Vagina (tissue), 1 donor: ENCODE data around the gene DNAH6. TPM values are rescaled to one million over a fixed set of nuclear protein-coding genes. Genes with fewer than 3 reads are reported as not detected.

Experiments
- total RNA-seq: library from RNA; depleted of rRNA; stranded (reverse); fragments of >200 nt; gene quantifications from one replicate; pipeline ENCODE4 v1.2.3, GENCODE V29; 2016

DNAH6 gene
- total RNA-seq, 1 donor from 2014 or later: 0.49 TPM

Other genes with a start within 250 kb of the DNAH6 start
- gene SUCLG1, start 57.2 kb upstream of the DNAH6 start, total RNA-seq: 63.8 TPM